ENCODE results near the gene ATP10A. TPM values are rescaled to one million over a fixed set of nuclear protein-coding genes. Genes with fewer than 3 reads are reported as not detected.
"Not testable (repeated sequence)": the region's sequence is repeated elsewhere in the genome, so short reads cannot be mapped to it uniquely, and the experiment has no call there.

ATP10A gene
- total RNA-seq, 6 experiments from 2014 or later = 31.0 to 39.5 (median 33.9) TPM

GRCh38 chr15:25884370-25884769 is 21.2 kb upstream of the ATP10A start:
- no peaks in the 10 kb centered on the region for H3K36me3 Mint-ChIP-seq (ENCODE audit: low read depth)
- peaks cover 68% of the 10 kb centered on the region for H3K4me1 Mint-ChIP-seq (ENCODE audit: low read depth)
- no peak for DNase-seq
- peak overlapping the region; percentile 69 for H3K4me3 Mint-ChIP-seq
- H3K27ac Mint-ChIP-seq = peak overlapping the region; percentile 87
- H3K9me3 Mint-ChIP-seq = no peaks in the 10 kb centered on the region
- TF ChIP-seq CTCF (IDR thresholded peaks at IDR 0.05) = no peak
- H3K27me3 Mint-ChIP-seq (ENCODE audit: insufficient read depth) = no peaks in the 10 kb centered on the region; the same call in 1 of the 2 replicates

DNA sequence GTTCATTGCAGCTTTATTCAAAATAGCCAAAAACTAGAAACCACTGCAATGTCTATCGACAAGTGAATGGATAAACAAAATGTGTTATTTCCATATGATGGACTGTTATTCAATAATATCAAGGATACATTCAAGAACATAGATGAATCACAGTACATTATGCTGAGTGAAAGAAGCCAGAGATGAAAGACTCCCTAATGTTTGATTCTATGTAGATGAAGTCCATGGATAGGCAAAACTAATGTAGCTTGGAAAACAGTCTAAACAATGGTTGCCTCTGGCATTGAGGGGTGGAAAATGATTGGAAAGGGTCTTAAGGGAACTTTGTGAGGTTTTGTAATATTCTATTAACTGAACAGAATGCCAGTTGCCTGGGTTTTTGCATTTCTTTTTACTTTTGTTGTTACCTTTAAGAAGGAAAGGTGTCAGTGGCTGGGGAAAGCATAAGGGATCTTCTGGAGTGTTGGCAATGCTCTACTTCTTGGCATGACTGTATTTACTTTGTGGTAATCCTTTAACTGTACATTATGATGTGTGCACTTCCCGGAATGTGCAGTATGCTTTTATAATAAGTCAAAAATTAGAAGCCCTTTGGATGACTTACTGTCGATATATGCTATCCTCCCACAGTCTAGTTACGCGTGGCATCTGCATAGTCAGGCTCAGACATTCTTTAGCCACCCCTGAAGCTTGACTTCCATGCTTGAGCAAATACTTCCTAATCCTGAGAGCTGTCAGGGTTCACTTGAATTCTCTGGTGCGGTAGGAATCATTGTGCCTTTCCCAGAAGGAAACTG is 20.5 kb upstream of the ATP10A start:
- Mint-ChIP-seq H3K4me3 (peak overlapping the region; percentile 69), H3K9me3 (no peaks in the 10 kb centered on the region), H3K27ac (peak overlapping the region; percentile 87), H3K4me1 (ENCODE audit: low read depth) (peaks cover 70% of the 10 kb centered on the region), H3K36me3 (ENCODE audit: low read depth) (no peaks in the 10 kb centered on the region), H3K27me3 (ENCODE audit: insufficient read depth) (no peaks in the 10 kb centered on the region; the same call in 1 of the 2 replicates)
- peak; percentile 90 for DNase-seq
- TF ChIP-seq CTCF (IDR thresholded peaks at IDR 0.05) = no peak

GRCh38 chr15:25882466-25882865 is 19.3 kb upstream of the ATP10A start:
- no peak for TF ChIP-seq CTCF (IDR thresholded peaks at IDR 0.05)
- no peak for DNase-seq
- no peaks in the 10 kb centered on the region for H3K9me3 Mint-ChIP-seq
- no peaks in the 10 kb centered on the region for H3K36me3 Mint-ChIP-seq (ENCODE audit: low read depth)
- no peaks in the 10 kb centered on the region for H3K27me3 Mint-ChIP-seq (ENCODE audit: insufficient read depth)
- peak overlapping the region; percentile 65 for H3K4me3 Mint-ChIP-seq
- H3K4me1 Mint-ChIP-seq (ENCODE audit: low read depth) = peaks cover 71% of the 10 kb centered on the region
- H3K27ac Mint-ChIP-seq = peak overlapping the region; percentile 87

- H3K4me1 Mint-ChIP-seq (ENCODE audit: low read depth) = peaks cover 65% of the 10 kb centered on the region
Measured at GRCh38 chr15:25880877-25881276, 17.8 kb upstream of the ATP10A start.

DNA sequence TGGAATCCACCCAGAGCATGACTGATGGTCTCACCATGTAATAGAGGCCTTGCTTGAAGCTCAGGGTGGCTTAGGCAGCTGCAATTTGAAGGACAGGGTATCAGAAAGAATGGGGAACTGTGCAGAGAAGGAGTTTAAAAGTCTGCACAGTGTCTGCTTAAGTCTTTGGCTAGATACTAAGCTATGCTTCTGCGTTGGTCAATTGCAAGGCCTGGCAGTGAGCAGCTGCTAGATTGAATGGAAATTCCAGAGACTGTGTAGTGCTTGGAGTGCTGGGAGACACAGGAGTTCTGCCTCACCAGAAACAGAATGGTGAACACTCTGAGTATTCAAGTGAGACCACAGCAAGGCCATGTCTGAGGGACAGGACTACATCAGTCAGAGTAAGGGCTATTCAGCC is 17.3 kb upstream of the ATP10A start:
- TF ChIP-seq CTCF (IDR thresholded peaks at IDR 0.05) = no peak
- Mint-ChIP-seq H3K36me3 (ENCODE audit: low read depth) (no peaks in the 10 kb centered on the region), H3K9me3 (no peaks in the 10 kb centered on the region), H3K27ac (no peak overlapping the region), H3K4me3 (no peak overlapping the region), H3K4me1 (ENCODE audit: low read depth) (peaks cover 68% of the 10 kb centered on the region), H3K27me3 (ENCODE audit: insufficient read depth) (peaks cover 2% of the 10 kb centered on the region; the same call in 1 of the 2 replicates)
- DNase-seq = no peak

More at GRCh38 chr15:25880877-25881276, 17.8 kb upstream of the ATP10A start:
- not testable (repeated sequence) for DNase-seq; H3K9me3 Mint-ChIP-seq; H3K27me3 Mint-ChIP-seq (ENCODE audit: insufficient read depth); H3K36me3 Mint-ChIP-seq (ENCODE audit: low read depth); H3K4me3 Mint-ChIP-seq; H3K27ac Mint-ChIP-seq

GRCh38 chr15:25879438-25879837 is 16.3 kb upstream of the ATP10A start:
- no peak overlapping the region for H3K27ac Mint-ChIP-seq
- no peak overlapping the region for H3K4me3 Mint-ChIP-seq
- H3K36me3 Mint-ChIP-seq (ENCODE audit: low read depth) = no peaks in the 10 kb centered on the region
- H3K27me3 Mint-ChIP-seq (ENCODE audit: insufficient read depth) = peaks cover 2% of the 10 kb centered on the region; the same call in 1 of the 2 replicates
- no peak for TF ChIP-seq CTCF (IDR thresholded peaks at IDR 0.05)
- peaks cover 60% of the 10 kb centered on the region for H3K4me1 Mint-ChIP-seq (ENCODE audit: low read depth)
- H3K9me3 Mint-ChIP-seq = no peaks in the 10 kb centered on the region
- DNase-seq = no peak
